ENCODE measurements around the gene SDHAF4.

GRCh38 chr6:70557998-70558397 lies 8.7 kb upstream of the SDHAF4 start:
- no peak for TF ChIP-seq SMC3 (IDR thresholded peaks at IDR 0.05; ENCODE audit: borderline replicate concordance, low read length)
- TF ChIP-seq, protein P1, sequence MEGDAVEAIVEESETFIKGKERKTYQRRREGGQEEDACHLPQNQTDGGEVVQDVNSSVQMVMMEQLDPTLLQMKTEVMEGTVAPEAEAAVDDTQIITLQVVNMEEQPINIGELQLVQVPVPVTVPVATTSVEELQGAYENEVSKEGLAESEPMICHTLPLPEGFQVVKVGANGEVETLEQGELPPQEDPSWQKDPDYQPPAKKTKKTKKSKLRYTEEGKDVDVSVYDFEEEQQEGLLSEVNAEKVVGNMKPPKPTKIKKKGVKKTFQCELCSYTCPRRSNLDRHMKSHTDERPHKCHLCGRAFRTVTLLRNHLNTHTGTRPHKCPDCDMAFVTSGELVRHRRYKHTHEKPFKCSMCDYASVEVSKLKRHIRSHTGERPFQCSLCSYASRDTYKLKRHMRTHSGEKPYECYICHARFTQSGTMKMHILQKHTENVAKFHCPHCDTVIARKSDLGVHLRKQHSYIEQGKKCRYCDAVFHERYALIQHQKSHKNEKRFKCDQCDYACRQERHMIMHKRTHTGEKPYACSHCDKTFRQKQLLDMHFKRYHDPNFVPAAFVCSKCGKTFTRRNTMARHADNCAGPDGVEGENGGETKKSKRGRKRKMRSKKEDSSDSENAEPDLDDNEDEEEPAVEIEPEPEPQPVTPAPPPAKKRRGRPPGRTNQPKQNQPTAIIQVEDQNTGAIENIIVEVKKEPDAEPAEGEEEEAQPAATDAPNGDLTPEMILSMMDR (IDR thresholded peaks at IDR 0.05 in 2 of 3, conservative IDR thresholded peaks at IDR 0.05 in 1 of 3; ENCODE audit: control insufficient read depth in 2 of 3, extremely low read depth in 1 of 3, insufficient read depth in 1 of 3, low read depth in 3 of 3, low read length in 3 of 3) = no peak
- no peak for TF ChIP-seq POLR2A (IDR thresholded peaks at IDR 0.05; ENCODE audit: low read depth, low read length)
- TF ChIP-seq, protein P2, sequence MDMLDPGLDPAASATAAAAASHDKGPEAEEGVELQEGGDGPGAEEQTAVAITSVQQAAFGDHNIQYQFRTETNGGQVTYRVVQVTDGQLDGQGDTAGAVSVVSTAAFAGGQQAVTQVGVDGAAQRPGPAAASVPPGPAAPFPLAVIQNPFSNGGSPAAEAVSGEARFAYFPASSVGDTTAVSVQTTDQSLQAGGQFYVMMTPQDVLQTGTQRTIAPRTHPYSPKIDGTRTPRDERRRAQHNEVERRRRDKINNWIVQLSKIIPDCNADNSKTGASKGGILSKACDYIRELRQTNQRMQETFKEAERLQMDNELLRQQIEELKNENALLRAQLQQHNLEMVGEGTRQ (IDR thresholded peaks at IDR 0.05; ENCODE audit: borderline replicate concordance, low read depth, low read length) = no peak
- TF ChIP-seq CHD4 (IDR thresholded peaks at IDR 0.05) = no peak
- no peak for TF ChIP-seq SP1 (IDR thresholded peaks at IDR 0.05; ENCODE audit: low read depth, low read length)
- TF ChIP-seq YY1 (IDR thresholded peaks at IDR 0.05; ENCODE audit: low read depth, low read length) = no peak
- TF ChIP-seq MTA3 (IDR thresholded peaks at IDR 0.05; ENCODE audit: borderline replicate concordance, low read length) = no peak
- TF ChIP-seq POLR2AphosphoS5 (IDR thresholded peaks at IDR 0.05; ENCODE audit: low read length) = no peak
- TF ChIP-seq ZNF274 (IDR thresholded peaks at IDR 0.05; ENCODE audit: insufficient read depth, insufficient read length) = no peak
- TF ChIP-seq EZH2 (IDR thresholded peaks at IDR 0.05; ENCODE audit: borderline replicate concordance, control insufficient read depth, low read depth, low read length) = no peak
- TF ChIP-seq ZSCAN29 (IDR thresholded peaks at IDR 0.05) = no peak
- no peak for TF ChIP-seq MYC (IDR thresholded peaks at IDR 0.05; ENCODE audit: insufficient read depth, insufficient read length, insufficient replicate concordance, low read length, severe bottlenecking)
